Stimulated activated CD8-positive, alpha-beta memory T cell treated with anti-CD3 and anti-CD28 coated beads, Interleukin-15, amount 100 ng/mL, for 4 hours (primary cell): ENCODE data around the gene USP54.
A peak's percentile ranks its signal among the peaks of the same experiment; 100 is the strongest.
"Not testable (repeated sequence)": the region's sequence is repeated elsewhere in the genome, so short reads cannot be mapped to it uniquely, and the experiment has no call there.

ENCODE experiments used
- DNase-seq, 2 donors: peaks; one replicate each; pipeline ENCODE4 v3.0.0-alpha.2; 2020; ENCODE audit warnings: low read depth in 2 of 2

Gene USP54

DNA sequence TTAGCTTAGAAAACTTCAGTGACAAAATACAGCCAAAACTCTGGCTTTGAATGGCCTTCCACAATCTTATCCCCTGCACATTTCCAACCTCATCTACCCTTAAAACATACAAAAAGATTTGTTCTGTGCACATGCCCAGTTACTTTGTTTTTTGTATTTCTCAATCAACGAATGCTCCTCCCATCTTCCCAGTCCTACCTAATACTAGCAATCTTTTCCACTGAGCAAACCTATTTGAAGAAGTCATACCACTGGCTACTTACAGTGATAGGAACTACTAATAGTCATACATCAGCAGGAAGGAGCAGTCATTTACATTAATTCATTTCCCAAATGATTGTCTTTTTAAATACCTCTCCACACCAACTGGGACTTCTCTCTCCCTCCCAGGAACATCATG lies 2.5 kb downstream of the USP54 start:
- DNase-seq = no peak

DNA sequence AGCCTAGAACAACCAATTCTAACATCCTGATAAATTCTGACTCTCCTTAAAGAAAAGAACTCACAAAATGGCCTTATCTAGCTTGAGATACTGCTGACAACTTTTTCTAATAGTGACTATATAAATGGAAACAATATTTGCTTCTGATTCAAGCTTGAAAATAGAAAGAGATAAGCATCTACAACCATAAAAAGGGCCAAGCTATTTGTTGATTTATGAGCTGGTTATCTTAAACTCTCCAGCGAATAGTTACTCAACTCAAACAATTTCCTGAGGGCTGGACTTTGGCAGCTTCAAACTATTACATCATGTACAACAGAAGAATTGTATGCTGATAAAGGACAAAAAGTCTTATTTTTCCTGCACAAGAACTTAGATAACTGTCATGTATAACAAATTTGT lies 4.6 kb downstream of the USP54 start:
- no peak for DNase-seq

DNA sequence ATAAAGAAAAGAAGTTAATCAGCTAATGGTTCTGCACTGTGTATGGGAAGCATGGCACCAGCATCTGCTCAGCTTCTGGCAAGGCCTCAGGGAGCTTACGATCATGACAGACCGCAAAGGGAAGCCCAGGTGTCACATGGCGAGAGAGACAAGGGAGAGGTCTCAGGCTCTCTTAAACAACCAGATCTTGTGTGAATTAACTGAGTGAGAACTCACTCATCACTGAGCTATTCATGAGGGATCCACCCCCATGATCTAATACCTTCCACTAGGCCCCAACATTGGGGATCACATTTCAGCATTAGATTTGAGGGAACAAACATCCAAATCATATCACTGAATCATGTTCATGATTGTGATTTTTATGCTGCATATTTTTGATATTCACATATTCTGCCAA lies 5.8 kb downstream of the USP54 start:
- no peak for DNase-seq

DNA sequence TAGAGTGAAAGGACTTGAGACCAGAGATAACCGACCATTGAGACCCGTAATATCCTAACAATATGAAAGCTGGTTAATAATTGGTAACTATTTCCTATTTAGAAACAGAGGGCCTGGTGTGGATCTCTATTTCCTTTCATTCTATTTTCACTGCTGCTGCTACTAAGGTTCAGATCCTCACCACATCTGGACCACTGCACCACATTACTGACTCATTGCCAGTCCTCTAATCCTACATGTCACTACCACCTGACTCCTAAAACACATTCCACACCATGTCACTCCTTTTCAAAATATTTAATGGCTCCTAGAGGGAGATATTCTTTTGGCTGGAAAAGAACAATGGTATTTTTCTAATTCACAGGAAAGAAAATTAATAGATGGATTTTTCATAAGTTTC lies 6.4 kb downstream of the USP54 start:
- no peak for DNase-seq

DNA sequence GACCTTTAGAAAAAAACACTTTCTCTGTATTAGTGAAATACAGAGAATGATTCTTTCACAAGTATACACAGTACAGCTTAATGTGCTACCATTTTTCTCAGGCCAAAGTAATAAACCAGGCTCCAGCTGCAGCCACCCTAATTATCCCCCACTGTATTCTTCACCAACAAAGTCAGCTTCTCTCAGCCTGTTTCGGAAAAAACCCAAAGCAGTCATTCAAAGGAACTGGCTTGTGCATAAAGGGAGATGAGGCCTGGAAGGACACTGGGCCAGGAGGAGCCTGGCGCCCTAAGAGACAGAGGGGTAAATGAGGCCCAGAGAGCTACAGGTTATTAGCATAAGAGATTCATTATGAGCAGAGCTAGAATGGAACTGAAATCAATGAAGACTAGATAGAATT lies 9.2 kb downstream of the USP54 start:
- no peak for DNase-seq

DNA sequence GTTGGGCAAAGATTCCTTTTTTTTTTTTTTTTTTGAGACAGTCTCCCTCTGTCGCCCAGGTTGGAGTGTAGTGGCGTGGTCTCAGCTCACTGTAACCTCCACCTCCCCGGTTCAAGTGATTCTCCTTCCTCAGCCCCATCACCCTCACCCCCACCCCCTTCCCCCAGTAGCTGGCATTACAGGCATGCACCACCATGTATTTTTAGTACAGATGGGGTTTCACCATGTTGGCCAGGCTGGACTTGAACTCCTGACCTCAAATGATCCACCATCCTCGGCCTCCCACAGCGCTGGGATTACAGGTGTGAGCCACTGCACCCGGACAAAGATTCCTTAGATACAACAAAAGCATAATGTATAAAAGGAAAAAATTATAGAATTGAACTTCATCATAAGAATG lies 12.2 kb downstream of the USP54 start:
- not testable (repeated sequence) for DNase-seq

DNA sequence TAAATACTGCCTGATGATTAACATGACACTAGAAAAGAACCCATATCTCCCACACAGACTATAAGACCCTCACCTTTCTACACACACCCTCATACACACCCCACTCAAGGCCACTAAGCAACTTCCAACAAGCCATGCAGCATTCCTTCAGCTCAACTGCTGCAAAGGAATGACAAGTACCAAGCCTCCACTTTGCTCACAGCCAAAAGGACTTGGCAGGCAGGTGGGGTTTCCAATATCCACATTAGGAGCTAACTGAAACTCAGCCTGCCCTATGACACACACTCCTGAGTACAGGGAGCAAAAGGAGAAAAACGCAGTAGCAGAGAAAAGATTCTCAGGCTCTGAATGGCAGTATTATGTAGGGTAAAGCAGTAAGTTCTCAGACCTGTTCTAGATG lies 13.4 kb downstream of the USP54 start:
- DNase-seq = no peak

DNA sequence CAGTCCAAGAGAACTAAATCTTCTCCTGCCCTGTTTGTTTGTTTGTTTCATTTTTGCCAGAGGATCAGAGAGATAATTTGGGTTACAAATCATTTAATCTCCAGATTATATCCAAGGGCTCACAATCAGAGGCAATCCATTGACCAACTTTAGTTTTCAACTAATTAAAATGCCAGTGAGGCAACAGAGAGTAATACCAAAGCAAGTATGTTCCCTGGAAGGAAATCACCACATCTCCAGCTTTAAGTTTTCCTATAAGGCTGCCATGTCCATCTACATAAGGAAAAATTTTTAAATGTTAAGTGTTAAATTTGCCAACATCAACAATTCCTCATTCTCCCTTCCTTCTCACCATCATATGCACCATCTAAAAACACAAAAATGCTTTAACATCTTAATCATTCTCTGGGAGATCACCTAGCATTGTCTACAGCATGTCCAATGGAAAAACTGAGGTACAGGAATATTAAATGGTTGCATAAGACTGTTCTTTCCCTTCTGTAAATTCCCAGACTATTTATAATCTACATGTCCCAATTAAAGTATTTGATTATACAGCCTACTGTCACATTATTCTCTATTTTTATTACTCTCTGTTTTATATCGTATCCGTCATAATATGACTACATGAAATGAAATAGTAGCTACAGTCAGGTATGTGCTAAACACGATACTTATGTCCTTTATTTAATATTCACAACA lies 14.1 kb downstream of the USP54 start:
- DNase-seq = no peak

DNA sequence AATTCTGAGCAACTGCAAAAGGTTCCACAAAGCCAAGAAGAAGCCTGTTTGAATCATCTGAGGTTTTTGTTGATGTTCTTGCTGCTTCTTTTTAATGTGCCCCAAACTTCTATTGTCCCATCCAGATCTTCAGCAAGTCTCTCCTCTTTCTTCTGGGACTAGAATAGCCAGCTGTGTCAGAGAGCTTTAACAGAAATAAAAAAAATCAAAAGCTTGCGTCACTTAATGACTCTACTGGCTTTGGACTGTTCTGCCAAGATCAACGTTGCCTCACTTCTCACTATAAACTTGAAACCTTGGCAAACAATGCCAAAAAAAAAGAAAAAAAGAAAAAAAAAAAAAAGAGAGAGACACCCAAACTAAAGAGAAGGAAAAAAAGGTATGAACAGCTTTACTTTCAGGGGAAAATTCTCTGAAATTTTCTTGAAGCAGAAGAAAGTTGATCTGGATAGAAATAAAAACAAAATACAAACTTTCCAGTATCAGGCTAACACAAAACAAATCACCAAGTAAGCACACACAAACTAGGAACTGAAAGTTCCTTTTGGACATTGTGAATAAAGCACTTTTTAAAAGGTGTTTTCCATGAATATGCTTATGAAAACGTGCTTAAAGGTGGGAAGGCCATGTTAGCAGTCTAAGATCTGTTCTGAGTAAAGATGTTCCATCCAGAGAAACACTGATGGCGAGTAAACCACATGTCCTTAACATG lies 14.8 kb downstream of the USP54 start:
- no peak for DNase-seq

DNA sequence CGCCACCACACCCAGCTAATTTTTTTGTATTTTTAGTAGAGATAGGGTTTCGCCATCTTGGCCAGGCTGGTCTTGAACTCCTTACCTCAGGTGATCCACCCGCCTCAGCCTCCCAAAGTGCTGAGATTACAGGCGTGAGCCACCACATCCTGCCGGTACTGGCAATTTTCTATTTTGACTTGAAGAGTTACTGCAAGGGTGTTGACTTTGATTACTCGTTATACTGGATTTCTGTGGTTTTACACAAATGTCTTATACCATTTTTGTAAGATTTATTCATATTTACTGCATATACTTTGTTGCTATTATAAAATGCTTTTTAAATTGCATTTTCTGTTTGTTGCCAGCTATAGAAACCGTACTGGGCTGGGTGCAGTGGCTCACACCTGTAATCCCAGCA lies 24.1 kb downstream of the USP54 start:
- DNase-seq = not testable (repeated sequence)

DNA sequence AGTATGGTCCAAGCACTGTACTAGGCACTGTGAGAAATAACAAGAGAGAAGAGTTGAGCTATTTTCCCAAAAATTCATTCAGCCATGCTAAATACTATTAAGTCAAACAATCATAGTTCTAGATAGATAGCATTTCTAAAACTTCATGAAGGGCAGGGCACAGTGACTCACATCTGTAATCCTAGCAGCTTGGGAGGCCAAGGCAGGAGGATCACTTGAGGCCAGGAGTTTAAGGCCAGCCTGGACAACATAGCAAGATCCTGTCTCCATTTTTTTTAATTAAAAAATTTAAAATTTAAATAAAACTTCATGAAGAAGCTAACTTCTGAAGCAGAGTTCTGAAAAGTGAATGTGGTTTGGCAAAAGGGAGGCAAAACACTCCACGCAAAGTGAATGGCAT lies 29.9 kb downstream of the USP54 start:
- DNase-seq = no peak

DNA sequence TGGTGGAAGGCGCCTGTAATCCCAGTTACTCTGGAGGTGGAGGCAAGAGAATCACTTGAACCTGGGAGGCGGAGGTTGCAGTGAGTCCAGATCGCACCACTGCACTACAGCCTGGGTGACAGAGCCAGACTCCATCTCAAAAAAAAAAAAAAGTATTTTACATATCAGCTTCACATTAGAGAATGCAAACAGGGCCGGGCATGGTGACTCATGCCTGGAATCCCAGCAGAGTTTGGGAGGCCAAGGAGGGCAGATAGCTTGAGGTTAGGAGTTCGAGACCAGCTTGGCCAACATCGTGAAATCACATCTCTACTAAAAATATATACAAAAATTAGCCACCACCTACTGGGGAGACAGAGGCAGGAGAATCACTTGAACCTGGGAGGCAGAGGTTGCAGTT lies 31.6 kb downstream of the USP54 start:
- no peak for DNase-seq

DNA sequence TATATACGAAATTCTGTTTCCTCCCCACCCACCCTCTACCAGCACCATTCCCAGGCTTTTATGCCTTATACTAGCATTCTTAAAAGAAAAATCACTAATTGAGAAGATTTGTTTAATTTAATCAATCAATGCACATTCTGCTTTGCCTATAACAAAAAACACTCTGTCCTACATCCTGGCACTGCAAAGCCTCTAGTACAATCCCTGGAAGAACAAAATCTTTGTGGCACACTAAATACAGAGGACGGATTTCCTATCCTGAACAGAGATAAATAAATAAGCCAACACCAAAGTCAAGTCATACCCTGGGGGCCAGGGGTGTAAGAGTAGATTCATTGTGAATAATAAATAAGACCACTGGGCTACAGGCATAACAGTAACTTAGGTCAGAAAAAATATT lies 34.3 kb downstream of the USP54 start:
- no peak for DNase-seq

DNA sequence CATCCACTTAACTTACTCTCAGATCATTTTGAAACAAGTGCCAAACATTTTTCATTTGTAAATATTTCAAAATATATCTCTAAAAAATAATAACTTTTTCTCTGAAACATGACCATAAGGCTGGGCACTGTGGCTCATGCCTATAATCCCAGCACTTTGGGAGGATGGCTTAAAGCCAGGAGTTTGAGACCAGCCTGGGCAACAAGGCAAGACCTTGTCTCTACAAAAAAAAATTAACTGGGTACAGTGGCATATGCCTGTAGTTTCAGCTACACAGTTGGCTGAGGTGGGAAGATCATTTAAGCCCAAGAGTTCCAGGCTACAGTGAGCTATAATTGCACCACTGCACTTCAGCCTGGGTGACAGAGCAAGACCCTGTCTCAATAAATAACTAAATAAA lies 36.4 kb downstream of the USP54 start:
- no peak for DNase-seq

DNA sequence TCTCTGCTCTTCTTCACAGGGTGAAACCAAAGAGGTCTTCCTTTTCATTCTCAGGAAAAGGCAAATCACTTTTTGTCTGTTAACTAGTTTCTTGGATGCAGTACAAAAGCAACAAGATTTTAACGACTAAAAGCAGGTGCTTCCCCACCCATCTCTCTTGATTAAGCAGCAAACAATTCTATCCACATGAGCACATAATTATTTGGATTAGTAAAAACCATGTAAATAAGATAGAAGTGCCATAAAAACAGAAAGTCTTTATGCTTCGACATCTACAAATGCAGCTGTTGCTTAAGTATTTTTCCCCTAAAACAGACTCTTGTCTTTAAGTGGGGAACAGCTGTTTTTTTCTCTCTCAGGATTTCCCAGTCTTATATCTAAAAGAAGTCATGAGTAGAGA lies 37.4 kb downstream of the USP54 start:
- DNase-seq = no peak

DNA sequence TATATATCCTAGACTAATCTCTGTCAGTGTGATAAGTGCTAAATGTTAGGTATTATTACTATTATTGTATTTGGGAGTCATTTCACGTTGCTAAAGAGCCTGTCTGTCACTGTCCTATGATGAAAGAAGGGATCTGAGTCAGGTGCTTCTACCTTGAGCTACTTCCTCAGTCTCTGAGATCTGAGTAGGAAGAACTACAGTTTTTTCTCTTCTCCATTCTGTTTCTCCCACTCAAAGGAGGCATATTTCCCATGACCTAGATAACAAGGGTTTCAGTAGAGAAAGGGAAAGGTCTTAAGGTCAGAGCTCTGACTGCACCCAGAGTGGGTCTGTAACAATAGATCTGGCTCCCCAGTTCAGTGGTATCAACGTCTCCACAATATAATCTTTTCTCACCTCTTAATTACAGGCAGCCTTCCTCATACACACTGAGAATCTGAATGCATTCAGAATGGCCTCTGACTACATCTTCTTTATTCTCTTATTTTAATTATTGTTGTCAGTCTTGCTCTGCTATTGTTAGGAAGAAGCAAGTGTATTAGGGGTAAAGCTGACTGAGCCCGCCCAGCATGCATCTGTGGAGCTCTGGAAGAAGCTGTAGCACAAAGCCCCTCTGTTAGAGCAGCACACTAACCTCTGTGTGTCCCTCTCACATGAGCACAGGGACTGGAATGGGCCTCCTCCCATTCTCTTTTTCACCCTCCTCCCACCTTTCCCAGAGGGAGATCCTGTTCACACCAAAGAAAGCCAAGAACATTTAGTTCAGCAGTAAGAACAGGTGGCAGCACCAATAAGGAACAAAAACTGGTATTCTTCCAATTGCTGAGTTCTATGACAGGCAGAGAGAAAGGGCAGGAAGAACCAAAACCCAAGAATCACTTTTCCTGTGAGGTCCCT lies 38.1 kb downstream of the USP54 start:
- DNase-seq = no peak

DNA sequence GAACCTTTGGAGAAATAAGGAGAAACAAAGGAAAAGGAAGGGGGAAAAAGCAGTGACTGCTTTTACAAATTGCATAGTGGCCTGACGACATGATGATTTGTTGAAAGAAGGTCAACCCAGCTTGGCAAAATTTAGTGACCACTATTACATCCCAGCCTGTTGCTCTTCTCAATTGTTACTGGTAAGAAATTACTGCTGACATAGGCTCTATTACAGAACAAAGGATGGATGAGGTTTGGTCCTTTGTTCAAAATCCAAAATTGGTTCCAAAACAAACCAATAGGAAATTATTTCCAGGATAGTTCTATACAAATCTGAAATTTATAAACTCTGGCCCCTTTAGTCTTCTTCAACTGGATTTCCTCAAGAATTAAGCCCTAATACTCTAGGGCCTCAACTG lies 39.6 kb downstream of the USP54 start:
- DNase-seq = no peak

DNA sequence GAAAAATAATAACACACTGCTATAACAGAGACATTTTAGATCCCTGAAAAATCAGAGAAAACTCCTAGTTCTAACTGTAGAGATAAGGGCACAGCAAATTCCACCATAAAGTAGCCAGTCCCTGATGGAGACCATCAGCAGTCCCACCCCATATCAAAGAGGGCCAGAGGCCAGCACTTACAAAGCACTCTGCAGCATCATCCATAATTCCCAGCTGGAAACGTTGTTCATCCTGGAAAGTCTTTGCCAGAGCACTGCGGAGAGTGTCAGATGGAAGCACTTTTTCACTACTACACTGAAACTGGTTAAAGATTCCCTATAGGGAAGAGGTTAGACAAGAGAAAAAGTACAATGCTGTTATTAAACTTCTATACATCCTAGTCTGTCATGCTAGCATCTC lies 45.8 kb downstream of the USP54 start:
- DNase-seq = no peak

DNA sequence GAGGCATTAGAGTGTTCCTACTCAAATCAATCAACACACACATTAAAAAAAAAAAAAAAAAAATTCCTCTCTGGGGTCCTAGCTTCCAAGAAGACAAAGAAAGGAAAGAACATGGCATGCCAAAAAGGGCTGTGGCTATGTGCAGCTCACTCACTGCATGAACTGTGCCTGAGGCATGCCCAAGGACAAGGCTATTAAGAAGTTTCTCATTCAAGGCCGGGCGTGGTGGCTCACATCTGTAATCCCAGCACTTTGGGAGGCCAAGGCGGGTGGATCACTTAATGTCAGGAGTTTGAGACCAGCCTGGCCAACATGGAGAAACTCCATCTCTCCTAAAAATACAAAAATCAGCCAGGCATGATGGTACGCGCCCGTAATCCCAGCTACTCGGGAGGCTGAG lies 53.4 kb downstream of the USP54 start:
- no peak for DNase-seq

DNA sequence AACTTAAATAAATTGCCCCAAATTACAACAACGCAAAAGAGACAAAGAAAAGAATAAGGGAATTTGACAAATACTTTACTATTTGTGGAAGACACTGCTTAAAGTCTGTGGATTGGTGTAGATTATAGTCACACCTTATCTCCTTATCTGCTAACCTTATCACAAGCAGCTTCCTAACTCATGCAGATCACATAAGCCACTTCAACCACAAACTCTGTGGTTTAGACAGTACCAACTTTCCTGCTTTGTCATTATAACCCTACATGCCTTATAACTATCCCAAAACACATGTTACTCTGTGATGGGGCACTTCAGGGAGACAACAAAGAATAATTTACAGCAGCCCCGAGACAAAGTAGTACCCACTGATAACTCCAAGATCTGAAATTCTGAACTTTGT lies 53.9 kb downstream of the USP54 start:
- DNase-seq = no peak

DNA sequence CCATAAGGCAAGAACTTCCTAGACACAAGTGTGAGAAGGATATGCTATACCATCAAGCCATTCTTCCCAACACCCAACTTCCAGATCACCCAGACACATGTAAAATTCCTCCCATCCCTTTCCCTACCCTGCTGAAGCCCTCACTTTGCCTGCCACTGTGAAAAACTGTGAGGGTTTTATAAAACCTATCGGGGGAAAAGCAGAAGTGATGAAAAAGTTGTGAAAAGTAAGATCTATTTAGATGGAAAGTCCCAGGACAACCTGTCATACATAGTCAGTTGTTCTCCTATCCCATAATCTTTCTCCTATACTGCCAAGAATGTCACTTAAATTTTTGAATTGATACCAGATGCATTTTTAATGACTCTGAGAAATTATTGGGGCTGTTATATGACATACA lies 56.3 kb downstream of the USP54 start:
- no peak for DNase-seq

DNA sequence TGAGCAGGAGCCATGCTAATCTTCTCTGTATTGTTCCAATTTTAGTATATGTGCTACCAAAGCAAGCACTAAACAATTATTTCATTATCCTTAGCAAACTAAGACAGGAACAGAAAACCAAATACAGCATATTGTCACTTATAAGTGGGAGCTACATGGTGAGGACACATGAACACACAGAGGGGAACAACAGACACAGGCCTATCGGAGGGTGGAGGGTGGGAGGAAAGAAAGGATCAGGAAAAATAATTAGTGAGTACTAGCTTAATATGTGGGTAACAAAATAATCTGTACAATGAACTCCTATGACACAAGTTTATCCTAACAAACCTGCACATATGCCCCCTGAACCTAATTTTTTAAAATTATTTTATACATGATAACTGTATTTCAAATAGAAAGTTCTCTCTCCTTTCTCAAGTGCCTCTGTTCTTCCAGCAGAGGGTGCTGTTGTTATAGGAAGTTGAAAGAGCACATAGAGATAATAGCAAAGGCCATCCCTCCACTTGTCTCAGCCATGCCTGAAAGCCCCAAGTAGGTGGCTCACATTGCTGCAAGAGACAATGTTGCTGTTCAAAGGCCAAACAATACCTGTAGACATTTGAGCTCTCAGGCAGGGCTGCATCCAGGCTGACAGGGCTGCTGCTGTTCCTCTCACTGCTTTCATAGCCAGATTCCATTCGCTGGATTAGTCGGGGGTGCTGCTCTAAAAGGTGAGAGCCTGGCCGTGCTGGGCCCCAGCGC lies 61.9 kb downstream of the USP54 start:
- DNase-seq = peak in 1 of 2 donors; percentile 7
